ENCODE results near the gene MAN1C1.

DNA sequence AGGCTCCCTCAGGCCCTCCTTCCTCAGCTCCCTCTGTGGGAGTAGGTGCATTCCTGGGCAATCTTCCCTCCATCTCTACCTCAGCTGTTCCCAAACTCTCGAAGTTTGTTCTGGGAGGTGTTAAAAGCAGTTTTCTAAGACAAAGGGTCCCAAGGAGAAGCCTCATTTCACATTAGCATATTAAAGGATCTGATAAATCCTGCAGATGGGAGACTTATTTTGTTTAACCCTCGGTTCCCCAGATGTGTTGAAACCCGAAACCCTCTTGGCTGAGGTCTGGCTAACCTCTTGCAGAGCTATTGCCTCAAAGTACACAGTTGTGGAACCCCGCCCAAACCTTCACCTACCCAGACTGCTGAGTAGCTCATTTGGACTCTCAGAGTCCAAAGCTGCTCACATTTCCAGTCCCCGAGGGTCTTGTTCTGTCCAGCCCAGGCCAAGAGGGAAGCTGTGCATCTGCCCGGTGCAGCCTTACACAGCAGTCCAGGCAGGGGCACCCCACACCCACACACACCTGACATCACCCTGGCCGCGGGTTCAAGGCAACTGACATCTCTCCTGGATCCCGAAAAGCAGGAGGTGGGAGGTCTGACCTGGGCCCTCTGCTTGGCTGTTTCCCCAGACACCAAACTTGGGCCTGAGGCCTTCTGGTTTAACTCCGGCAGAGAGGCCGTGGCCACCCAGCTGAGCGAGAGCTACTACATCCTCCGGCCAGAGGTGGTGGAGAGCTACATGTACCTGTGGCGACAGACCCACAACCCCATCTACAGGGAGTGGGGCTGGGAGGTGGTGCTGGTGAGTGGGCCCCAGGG lies 163.9 kb downstream of the MAN1C1 start:
- TF ChIP-seq, protein P1, sequence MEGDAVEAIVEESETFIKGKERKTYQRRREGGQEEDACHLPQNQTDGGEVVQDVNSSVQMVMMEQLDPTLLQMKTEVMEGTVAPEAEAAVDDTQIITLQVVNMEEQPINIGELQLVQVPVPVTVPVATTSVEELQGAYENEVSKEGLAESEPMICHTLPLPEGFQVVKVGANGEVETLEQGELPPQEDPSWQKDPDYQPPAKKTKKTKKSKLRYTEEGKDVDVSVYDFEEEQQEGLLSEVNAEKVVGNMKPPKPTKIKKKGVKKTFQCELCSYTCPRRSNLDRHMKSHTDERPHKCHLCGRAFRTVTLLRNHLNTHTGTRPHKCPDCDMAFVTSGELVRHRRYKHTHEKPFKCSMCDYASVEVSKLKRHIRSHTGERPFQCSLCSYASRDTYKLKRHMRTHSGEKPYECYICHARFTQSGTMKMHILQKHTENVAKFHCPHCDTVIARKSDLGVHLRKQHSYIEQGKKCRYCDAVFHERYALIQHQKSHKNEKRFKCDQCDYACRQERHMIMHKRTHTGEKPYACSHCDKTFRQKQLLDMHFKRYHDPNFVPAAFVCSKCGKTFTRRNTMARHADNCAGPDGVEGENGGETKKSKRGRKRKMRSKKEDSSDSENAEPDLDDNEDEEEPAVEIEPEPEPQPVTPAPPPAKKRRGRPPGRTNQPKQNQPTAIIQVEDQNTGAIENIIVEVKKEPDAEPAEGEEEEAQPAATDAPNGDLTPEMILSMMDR (IDR thresholded peaks at IDR 0.05; ENCODE audit: insufficient read depth, low read length, poor library complexity, severe bottlenecking): no peak
- TF ChIP-seq EZH2phosphoT487 (conservative IDR thresholded peaks at IDR 0.05; ENCODE audit: low read length): no peak
